Sigmoid colon (tissue), 4 donors: ENCODE data around the gene UTP3.

ENCODE experiments used
- CTCF ChIP-seq, 4 experiments: fragments of 450-650 bp in 3 of 4; fragments of 200-600 bp in 1 of 4; IDR thresholded peaks; one replicate each; pipeline ENCODE4 v1.5.1; 2016 to 2019; ENCODE audit warnings: antibody characterized with exemption in 4 of 4, mild to moderate bottlenecking in 3 of 4, moderate library complexity in 2 of 4
- EP300 ChIP-seq, 4 donors: sonication (generic); formaldehyde crosslinking; IDR thresholded peaks; one replicate each; pipeline ENCODE4 v1.6.1; 2017; ENCODE audit warnings: antibody characterized with exemption in 4 of 4
- POLR2A ChIP-seq, 2 donors: fragments of 450-650 bp; IDR thresholded peaks; one replicate each; pipeline ENCODE4 v1.6.1; 2016; ENCODE audit warnings: antibody characterized with exemption in 2 of 2, mild to moderate bottlenecking in 2 of 2, moderate library complexity in 2 of 2
- POLR2AphosphoS5 ChIP-seq, 4 donors: sonication (generic); formaldehyde crosslinking; IDR thresholded peaks; one replicate each; pipeline ENCODE4 v1.6.1; 2017; ENCODE audit warnings: antibody characterized with exemption in 4 of 4

- no peak for TF ChIP-seq POLR2A (IDR thresholded peaks at IDR 0.05)
- no peak for TF ChIP-seq CTCF (IDR thresholded peaks at IDR 0.05)
- TF ChIP-seq EP300 (IDR thresholded peaks at IDR 0.05), result no peak
- TF ChIP-seq POLR2AphosphoS5 (IDR thresholded peaks at IDR 0.05), result no peak
Measured at GRCh38 chr4:70670332-70671014, 17.9 kb upstream of the UTP3 start.
